Stimulated activated CD4-positive, alpha-beta T cell treated with anti-CD3 and anti-CD28 coated beads, Interleukin-12 subunit alpha, Interleukin-12 subunit beta, amount 100 ng/mL, for 4 hours (primary cell): Measurements from ENCODE around the gene MOB3C.

Experiments
- DNase-seq: peaks from one replicate; pipeline ENCODE4 v3.0.0-alpha.2; 2020

Gene MOB3C

DNA sequence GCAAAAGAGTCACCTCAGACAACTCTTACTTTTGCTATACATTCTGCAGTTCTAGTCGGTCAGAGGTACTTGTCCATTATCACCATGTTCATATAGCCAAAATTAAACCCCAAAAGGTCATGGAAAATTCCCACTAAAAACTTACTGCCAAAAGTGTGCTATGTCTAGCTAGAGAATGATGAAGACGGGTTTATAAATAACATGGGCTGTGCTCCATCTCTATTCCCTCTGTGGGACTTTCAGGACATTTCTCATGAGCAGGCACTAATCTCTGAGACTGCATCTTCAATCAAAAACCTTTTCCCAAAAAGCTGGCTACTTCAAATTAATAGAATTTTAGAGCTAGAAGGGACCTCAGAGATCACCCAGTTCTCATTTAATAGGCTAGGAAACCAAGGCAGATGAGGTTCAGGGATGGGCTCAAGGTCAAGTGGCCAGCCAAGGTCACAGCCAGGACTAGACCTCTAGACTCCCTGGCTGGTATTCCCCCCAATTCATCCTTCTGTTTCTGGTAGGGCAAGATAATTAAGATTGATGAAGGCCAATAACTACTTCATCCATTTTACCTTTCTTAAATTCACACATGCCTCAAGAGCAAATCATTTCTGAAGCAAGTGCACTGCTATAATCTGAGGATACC, 21.0 kb upstream of the MOB3C start:
- no peak for DNase-seq

DNA sequence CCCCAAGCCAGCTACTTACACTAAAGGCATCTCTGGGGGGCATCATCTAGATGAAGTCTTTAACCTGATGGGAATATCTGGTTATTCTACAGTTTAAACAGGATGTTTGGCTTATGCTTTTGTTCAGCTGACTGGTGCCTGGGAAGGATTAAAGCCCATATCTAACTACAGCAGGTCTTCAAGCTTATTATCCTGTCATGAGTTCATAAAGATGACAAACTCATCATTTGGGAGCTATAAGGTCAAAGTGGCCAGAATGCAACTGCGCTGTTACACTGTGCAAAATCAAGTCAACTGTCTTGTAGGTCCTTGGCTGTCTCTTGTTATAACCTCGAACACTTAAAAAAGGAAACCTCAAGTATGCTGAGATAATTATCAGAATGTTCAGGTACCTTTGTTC, 18.6 kb upstream of the MOB3C start:
- no peak for DNase-seq

DNA sequence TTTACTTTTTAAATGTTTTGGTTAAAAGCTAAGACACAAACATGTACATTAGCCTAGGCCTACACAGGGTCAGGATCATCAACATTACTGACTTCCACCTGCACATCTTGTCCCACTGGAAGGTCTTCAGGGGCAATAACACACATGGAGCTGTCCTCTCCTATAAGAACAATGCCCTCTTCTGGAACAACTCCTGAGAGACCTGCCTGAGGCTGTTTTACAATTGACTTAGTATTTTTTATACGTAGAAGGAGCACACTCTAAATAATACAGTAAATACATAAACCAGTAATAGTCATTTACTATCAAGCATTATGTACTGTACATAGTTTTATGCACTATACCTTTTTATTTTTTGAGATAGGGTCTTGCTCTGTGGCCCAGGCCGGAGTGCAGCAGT, 14.1 kb upstream of the MOB3C start:
- no peak for DNase-seq

DNA sequence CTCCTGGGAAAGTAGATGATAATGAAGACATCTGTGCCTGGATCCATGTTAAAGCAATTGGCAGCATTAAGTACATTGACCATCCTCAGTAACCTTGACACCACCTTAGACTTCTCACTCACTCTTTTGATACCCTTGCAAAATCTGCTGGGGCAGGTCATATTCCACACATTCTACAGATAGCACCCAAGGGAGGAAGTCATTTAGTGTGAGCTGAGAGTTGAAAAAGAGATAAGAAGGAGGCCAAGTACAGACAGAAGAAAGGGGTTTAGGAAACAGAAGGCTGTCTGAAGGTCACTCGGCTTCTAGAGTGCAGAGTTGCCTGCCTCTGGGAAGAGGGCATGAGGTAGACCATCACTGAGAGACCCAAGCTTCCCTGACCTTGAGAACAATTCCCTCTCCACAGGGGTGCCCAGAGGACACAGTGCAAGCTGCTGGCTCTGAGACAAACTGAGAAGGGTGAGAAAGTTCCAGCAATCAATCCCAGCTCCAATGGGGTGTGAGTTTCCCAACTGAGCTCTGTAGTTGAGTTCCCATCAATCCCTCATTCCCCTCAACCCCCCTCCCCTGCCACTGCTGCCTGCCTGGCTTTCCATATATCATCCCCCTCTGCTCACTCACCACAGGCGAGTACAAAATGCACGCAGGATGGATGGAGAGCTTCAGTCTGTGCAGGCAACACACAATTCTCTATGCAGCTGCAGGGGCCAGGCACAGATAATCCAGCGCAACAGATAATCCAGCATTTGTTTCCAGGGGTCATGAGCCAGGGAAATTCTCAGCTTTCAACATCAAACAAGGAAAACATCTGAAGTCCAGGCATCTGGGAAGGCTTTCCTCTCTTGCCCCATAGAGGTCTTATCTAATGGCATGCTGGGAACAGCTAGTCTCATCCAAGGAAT, 7.4 kb upstream of the MOB3C start:
- no peak for DNase-seq

DNA sequence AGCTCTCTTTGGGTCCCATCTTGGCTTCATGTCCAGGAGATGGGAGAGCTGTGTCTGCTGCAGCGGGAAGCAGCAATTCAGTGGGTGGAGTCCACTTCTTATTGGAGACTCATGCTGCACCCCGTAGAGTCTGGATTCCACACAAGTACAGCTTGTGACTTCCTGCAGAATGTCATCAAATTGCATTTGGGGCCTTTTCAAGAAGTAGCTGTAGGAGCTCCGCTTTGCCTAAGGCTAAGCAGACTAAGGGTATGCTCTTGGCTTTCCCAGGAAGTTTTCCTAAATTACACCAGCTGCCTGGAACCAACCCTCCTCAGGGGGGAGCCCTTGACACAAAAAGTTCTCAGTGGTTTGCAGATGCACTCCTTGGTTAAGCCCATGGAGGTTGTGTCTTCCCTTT, 5.7 kb upstream of the MOB3C start:
- DNase-seq, result no peak

DNA sequence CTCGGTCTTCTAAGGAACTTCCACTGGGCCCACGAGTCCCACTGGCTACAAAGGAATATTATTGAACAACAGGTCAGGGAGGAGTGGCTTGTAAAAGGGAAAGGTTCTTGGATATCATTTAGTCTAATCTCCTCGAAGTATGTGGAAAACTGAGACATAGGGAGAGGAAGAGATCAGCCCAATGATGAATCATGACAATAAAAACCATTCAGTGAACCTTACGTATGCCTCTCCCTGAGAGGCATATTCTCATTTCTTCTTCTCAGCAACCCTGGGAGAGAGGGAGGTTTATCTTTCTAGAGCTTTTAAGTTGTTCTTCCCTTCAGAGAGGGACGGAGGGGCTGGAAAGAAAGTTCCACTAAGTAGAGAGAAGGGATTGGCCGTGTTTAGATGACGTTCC, 5.3 kb upstream of the MOB3C start:
- no peak for DNase-seq

DNA sequence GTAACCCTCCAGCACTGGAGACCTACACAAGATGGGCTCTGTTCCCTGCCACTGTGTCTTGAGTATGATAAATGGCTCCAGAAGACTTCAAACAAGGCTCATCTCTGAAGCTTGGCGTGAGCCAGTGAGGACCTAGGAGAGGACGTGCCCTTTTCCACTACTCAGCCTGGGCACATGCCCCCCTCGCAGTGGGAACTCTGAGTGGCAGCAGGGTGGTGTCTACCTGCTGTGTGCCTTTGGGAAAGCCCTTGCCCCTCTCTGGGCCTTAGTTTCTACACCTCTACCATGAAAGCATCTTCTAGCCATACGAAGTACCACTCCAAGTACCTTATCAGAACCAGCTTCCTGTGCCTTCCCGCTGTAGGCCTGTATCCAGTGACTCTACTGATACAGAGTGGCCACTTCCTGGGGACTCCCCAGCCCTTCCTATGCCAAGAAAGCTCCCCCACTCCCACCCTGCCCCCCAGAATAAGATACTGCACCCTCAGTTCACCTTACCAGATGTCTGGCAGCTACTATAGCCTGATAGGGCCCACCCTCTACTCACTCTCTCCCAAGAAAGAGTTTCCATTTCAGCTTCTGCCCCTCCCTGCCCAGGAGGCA, 3.1 kb upstream of the MOB3C start:
- DNase-seq, result no peak

DNA sequence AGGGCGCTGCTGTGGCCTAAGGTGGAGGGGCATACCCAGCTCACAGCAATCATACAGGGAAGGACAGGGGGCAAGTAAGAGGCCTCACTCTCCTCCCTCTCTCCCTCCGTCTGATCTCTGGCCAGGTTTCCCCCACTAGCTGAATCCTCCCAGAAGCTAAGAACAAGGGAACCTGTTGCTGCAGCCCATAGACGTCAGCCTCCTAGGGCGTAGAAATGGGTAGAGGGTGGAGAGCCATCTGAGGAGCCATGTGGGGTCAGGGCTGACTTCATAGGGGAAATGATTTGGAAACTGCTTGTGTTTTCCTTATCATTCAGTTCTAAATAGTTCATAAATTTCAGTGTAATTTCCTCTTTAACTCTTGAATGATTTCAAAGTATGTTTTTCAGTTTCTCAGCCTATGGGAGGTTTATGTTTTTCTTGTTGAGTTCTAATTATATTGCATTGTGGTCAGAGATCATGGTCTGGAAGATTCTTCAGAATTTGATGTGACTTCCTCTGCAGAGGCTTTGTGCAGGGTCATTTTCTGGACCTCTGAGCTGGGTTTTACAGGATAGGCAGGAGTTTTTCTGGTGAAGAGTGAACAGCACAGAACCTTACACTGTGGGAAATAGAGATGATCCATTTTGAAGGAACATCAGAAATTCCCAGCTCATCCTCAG, 2.3 kb upstream of the MOB3C start:
- no peak for DNase-seq

DNA sequence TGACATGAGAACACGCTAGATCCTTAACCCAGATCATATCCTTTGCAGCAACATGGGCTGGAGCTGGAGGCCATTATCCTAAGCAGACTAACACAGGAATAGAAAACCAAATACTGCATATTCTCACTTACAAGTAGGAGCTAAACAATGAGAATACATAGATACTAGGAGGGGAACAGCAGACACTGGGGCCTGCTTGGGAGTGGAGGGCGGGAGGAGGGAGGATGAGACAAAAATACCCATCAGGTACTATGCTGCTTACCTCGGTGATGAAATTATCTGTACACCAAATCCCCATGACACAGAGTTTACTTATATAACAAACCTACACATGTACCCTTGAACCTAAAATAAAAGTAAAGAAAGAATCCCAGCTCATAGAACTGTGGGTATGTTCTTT, 1.2 kb upstream of the MOB3C start:
- no peak for DNase-seq

DNA sequence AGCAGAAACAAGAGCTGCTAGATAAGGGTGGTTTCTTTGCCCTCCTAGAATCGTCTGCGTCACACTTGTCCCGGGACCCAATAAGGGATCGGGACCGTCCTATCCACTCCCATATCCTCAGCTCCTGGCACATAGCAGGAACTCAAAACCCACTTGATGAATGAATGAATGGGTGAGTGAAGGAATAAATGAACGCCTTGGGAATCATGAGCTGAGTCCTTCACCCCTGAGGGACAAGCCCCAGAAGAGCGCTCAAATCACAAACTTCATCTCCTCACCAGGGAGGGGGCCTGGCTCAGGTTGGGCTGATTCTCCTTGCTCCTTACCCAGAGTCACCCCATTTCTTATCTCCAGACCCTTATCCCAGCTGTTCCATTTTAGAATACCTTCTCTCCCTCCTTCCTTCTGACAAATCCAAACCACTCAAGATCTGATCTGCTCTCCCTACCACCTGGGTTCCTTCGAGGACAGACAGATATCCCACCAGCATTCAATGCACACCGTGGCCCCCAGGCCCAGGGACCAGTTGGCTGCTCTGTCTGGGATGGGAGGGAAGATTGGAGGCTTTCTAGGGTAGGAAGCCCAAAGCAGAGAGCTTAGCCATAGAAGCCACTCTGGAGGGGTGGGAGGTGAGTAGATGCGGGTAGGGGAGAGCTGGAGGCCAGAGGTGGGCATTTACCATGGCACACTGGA, 643 bp upstream of the MOB3C start:
- DNase-seq, result no peak

DNA sequence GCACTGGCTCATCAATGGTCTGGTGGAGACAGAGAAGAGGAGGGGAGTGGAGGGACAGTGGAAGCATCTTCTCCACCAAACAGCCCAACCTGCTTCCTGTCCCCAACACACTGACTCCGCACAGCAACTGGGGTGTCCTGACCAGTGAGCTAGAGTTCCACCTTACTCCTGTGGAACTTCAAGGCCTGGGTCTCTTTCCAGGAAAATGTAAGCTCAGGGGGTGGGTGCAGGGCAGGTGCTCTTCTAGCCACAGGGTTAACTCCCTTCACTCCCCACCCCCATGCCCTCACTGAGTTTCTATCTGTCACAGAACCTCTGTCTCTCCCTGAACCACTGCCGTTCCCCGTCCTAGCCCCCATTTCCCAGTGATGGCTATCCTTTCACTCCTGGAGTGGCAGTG, 876 bp downstream of the MOB3C start:
- DNase-seq, result no peak

DNA sequence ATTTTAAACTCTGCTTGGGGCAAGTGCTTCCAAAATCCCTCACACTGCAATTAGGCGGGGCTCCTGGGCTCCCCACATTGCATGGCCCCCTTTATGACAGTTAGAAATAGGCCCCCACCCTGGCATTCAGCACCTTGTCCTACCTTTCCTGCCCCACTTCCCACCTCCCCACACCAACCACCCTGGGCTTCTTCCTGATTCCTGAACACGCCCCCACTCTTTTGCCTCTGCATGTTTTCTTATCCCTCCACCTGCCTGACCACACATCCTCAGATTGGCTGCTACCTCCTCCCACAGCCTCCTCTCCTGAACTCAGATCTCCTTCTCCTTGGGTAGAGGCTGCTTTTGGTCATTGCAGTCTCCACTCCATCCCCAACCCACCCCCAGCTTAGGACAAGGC, 1.5 kb downstream of the MOB3C start:
- DNase-seq, result no peak

DNA sequence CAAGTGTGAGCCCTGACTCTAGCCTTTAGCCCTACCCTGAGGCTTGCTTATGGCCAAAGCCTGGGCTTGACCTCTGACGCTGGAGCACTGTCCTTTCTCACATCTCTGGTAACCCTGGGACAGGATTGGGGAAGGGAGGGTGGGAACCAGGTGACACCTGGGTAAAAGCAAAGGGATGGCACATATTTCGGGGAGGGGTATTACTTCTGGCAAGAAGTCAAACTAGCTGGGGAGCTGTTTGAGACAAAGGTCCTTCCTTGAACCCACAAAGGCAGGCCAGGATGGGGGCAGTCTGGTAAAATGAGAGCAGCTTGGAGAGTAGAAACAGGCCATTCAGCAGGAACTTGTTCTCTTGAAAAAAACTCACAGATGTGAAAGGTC, 2.0 kb downstream of the MOB3C start:
- no peak for DNase-seq

DNA sequence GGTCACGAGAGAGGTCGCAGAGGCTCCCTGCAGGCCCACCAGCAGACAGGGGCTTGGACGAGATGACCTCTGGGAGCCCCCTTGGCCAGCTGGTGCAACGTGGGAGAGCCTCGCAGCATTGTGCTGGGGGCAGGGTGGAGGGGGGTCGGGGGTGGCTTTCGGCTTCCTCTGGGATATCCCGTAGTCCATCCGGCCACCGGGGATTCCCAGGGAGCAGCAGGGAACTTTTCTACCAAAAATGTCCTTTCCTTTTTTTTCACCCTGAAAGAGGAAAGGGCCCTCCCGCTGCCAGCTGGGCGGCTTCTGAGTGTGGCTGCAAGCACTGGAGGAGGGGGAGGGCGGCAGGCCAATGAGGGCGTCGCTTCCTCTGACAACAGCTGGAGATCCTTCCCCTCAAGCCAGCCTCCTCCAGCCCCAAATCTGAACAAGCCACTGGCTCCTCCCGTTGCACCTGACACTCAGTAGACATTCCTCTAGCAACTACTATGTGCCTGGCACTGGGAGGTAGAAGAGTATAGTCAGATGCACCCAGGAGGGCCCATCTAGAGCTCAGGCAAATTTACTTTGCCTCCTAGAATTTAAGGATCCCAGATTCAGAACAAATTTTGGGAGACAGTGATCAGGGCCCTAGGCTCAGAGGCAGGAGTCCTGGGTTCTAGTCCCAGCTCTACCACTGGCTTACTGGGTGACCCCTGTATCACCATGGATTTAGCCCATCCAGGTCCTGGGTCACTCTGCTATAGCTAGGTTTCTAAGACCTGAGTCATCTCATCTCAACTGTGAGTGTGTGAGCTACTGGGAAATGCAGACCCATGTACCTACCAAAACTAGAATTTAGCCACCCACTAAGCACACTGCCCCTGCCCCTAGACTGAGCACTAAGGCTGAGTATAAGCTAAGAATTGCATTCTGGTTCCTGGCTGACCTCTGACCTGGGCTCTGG, 2.7 kb downstream of the MOB3C start:
- DNase-seq, result peak; percentile 24

DNA sequence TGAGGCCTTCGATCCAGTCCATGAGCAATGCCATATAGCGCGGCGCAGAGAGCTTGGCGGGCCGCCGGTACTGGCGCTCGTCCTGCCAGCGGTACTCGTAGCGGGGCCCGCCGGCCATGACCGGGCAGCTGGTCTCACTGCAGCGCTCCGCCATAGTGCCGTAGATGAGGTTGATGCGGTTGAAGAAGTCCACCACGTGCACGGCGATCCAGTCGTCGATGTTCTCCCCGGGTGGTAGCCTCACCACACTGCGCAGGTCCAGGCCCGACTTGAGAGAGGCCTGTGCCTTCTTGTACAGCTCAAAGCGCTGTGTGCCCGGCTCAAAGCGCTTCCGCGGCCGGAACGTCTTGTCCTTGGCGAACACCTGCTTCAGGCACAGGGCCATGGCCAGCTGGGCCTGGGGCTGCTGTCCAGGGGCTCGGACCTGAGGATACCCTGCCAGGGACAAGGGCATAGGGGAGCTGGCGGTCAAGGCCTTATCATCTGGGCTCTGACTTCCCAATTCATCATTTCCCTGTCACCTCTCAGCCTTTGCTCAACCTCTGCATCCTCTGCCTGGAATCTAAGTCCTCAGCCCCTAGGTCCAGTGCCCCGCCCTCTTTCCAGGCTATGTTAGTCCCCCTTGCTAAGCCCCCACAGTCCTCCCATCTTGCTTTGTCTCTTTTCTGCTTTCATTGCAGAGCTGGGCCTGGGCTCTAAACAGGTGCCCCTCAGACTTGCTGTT, 3.5 kb downstream of the MOB3C start:
- DNase-seq, result no peak

DNA sequence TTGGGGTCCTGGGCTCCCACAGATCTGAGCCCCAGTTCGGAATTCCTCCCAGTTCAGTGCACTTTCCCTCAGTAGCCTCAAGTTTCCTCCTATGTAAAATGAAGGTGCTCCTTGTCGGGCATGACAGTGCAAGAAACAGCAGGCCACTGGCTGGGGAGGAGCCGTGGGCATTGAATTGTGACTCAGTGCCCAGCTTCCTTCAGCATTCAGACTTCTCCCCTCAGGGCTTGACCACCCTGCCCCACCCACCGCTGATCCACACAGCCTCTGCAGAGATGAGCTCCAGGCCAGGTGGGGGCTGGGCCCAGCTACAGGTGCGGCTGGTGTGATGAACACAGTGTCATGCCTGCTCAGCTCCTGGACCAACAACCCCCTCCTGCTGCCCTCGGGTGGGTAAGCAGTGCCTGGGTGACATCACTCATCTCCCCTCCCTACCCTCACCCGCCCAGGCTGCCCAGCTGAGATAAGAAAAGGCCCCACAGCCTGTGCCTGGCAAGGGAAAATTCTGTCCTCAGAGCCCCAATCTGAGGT, 4.9 kb downstream of the MOB3C start:
- DNase-seq, result no peak

DNA sequence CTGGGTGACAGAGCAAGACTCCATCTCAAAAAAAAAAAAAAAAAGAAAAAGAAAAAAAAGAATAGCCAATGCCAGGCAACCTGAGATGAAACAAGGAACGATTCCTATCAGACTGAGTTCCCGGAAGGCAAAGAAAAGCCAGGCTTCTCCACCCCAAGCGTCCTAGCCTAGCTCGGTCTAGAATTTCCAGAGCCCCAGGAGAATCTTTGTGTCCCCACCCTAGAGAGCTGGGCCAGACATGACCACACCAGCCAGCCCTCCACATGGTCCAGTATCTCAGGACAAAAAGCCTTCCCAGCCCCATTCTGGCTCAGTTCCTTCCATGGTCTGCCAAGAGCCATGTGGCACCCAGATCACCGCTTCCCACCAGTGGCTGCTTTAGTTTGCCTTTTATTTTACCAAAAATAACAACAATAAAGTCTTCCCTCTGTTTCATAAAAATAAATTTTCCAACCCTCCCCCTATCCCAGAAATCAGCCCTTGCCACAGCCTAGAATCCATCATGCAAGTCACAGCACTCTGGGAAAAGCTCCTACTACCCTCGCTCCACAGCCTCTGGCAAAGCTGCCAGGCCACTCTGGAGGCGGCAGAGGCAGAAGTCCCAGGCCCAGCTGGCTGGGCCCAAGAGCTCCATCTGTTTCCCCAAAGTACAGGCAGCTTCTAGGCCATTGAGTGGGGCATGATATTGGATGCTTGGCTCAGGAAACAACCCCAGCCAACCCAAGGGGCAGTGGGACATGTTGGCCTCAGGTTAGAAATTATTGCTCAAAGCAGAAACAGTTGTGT, 9.1 kb downstream of the MOB3C start:
- no peak for DNase-seq

DNA sequence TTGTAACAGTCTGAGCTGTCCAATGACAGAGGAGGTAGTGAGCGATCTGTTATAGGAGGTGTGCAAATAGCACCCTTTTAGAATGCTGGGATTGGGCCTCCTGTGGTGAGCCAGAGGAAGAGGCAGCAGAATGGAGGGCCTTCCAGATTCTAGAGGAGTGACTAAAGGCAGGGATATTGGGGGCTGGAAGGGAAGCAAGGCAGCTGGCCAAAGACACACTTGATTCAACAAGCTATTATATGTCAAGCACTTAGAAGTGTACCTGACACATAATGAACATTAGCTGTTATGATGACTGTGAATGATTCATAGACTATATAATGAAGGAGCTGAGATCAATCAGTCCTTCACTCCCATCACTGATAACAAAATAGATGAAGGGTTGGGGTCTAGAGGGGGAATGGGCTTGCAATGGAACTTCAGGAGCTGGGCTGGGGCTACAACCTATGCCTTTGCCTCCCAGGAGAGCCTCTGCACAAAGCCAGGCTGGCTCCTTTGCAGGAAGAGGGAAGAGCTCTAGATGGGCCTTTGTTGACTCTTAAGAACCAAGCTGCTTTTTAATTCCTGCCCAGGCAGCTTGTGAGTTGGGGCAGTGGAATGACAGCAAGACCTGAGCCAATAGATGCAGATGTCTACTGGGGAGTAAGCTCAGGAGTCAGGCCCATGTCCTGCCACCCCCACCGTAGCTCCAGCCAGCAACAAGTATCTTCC, 10.2 kb downstream of the MOB3C start:
- DNase-seq, result no peak

DNA sequence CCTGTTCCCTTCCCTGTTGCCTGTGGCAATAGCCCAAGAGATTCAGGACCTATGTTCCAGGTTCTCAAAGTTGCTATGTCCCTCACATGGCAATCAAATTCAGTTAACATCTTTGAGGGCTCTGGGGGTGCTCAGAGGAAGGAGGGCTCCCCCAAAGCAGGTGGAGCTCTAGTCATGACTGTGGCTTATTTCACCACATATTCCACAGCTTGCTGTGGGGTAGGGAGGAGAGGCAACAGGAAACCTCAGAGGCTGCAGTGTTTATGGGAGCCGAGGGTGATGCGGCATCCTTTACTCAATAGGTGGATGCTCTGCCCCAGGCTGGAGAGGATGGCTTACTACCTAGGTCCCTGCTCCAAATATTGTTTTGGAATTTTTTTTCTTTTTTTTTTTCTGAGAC, 11.4 kb downstream of the MOB3C start:
- DNase-seq, result no peak
